ENCODE data around the gene LSM4. TPM values are rescaled to one million over a fixed set of nuclear protein-coding genes. Genes with fewer than 3 reads are reported as not detected.
A peak's percentile ranks its signal among the peaks of the same experiment; 100 is the strongest.

The LSM4 gene
- total and polyA plus RNA-seq, 2 donors (not counting 3 experiments of a cell fraction or from before 2014, with no cell fraction given) = 118 to 119 TPM

- intact Hi-C loops (cut with micrococcal nuclease) (loop anchor here (1.0 kb wide), 3 partner anchors 10 to 31 kb away; partner anchors contain the start of gene LSM4), dilution Hi-C loops (cut with MboI; ENCODE audit: extremely low pct_ligation_motif_present, low sequenced_read_pairs) (no loop called here)
- Histone ChIP-seq H3K79me2 (ENCODE audit: control insufficient read depth, insufficient read depth, low read length) (no peaks in the 10 kb centered on the region), H4K20me1 (replicated peaks; ENCODE audit: control insufficient read depth, extremely low read depth, insufficient read depth, low read length) (no peaks in the 10 kb centered on the region), H3K4me1 (ENCODE audit: control insufficient read depth, extremely low read depth, insufficient read depth, low read length) (peaks cover 16% of the 10 kb centered on the region), H3K27ac (ENCODE audit: insufficient read depth, low read depth, low read length) (peak overlapping the region; percentile 77), H3K9ac (replicated peaks; ENCODE audit: extremely low read depth, insufficient read depth, low read length) (peak overlapping the region; percentile 94), H3K9me3 (replicated peaks; ENCODE audit: control insufficient read depth, insufficient read depth, low read length) (no peaks in the 10 kb centered on the region), H3K4me3 (replicated peaks in 1 of 3; ENCODE audit: insufficient read depth in 1 of 3, low read depth in 1 of 3, low read length in 3 of 3) (peak overlapping the region; percentile 50 to 78 (median 56)), H3K36me3 (ENCODE audit: control insufficient read depth in 2 of 2, extremely low read depth in 1 of 2, insufficient read depth in 2 of 2, low read length in 2 of 2) (no peaks in the 10 kb centered on the region), H3K4me2 (ENCODE audit: insufficient read depth, low read length) (peak overlapping the region; percentile 44), H3K27me3 (ENCODE audit: control insufficient read depth in 2 of 2, insufficient read depth in 2 of 2, low read length in 2 of 2) (no peaks in the 10 kb centered on the region), H3K9me1 (replicated peaks; ENCODE audit: control insufficient read depth, extremely low read depth, insufficient read depth, low read length) (no peaks in the 10 kb centered on the region), H2AFZ (ENCODE audit: low read depth, low read length) (peak overlapping the region; percentile 43)
- no TSS peak for BruUV-seq (replicated peaks)
- TF ChIP-seq POLR2A (IDR thresholded peaks at IDR 0.05; ENCODE audit: low read depth, low read length) (peak; percentile 25), JUN (IDR thresholded peaks at IDR 0.05; ENCODE audit: borderline replicate concordance, insufficient read depth, insufficient read length, low read depth) (no peak), FOS (IDR thresholded peaks at IDR 0.05; ENCODE audit: borderline replicate concordance, insufficient read depth, low read length) (no peak)
- POLR2A ChIA-PET = interaction anchor here (0.7 to 4.2 kb wide), 7 partner anchors 9 to 862 kb away, joined by 3 to 100 read pairs (median 6); partner anchors contain the start of genes GDF15, JUND and LSM4
- CTCF ChIA-PET = interaction anchor here (0.7 to 3.8 kb wide), 8 partner anchors 12 to 36 kb away, joined by 3 to 64 read pairs (median 6); partner anchors contain the start of genes JUND and LSM4
- DNase-seq (ENCODE audit: low read depth, low spot score) = peak; percentile 53
- peak; percentile 8 for FAIRE-seq
Observed at GRCh38 chr19:18292462-18292809, 30.4 kb downstream of the LSM4 start.

GRCh38 chr19:18291590-18292461, 31.1 kb downstream of the LSM4 start:
- Histone ChIP-seq H3K4me3 (replicated peaks in 1 of 3; ENCODE audit: insufficient read depth in 1 of 3, low read depth in 1 of 3, low read length in 3 of 3) (peak overlapping the region; percentile 52 to 78 (median 56)), H3K9ac (replicated peaks; ENCODE audit: extremely low read depth, insufficient read depth, low read length) (peak overlapping the region; percentile 94), H2AFZ (ENCODE audit: low read depth, low read length) (peak overlapping the region; percentile 94), H3K27me3 (ENCODE audit: control insufficient read depth in 2 of 2, insufficient read depth in 2 of 2, low read length in 2 of 2) (no peaks in the 10 kb centered on the region), H3K4me2 (ENCODE audit: insufficient read depth, low read length) (peak overlapping the region; percentile 44), H3K9me1 (replicated peaks; ENCODE audit: control insufficient read depth, extremely low read depth, insufficient read depth, low read length) (no peaks in the 10 kb centered on the region), H3K36me3 (ENCODE audit: control insufficient read depth in 2 of 2, extremely low read depth in 1 of 2, insufficient read depth in 2 of 2, low read length in 2 of 2) (no peaks in the 10 kb centered on the region), H4K20me1 (replicated peaks; ENCODE audit: control insufficient read depth, extremely low read depth, insufficient read depth, low read length) (no peaks in the 10 kb centered on the region), H3K27ac (ENCODE audit: insufficient read depth, low read depth, low read length) (peak overlapping the region; percentile 77), H3K9me3 (replicated peaks; ENCODE audit: control insufficient read depth, insufficient read depth, low read length) (no peaks in the 10 kb centered on the region), H3K4me1 (ENCODE audit: control insufficient read depth, extremely low read depth, insufficient read depth, low read length) (peaks cover 16% of the 10 kb centered on the region), H3K79me2 (ENCODE audit: control insufficient read depth, insufficient read depth, low read length) (no peaks in the 10 kb centered on the region)
- TSS peak; percentile 62 for BruUV-seq (replicated peaks)
- ChIA-PET CTCF (interaction anchor here (1.3 to 3.8 kb wide), 6 partner anchors 11 to 37 kb away, joined by 4 to 64 read pairs (median 8); partner anchors contain the start of genes JUND and LSM4), POLR2A (interaction anchor here (0.7 to 4.2 kb wide), 5 partner anchors 9 to 30 kb away, joined by 3 to 100 read pairs (median 3); partner anchors contain the start of genes JUND and LSM4)
- dilution Hi-C loops (cut with MboI; ENCODE audit: extremely low pct_ligation_motif_present, low sequenced_read_pairs) (no loop called here), intact Hi-C loops (cut with micrococcal nuclease) (loop anchor here (1.0 kb wide), 3 partner anchors 10 to 31 kb away; partner anchors contain the start of gene LSM4)
- FAIRE-seq (peak; percentile 80), DNase-seq (ENCODE audit: low read depth, low spot score) (peak; percentile 72)
- TF ChIP-seq CTCF (IDR thresholded peaks at IDR 0.05; ENCODE audit: extremely low read depth in 1 of 2, insufficient read depth in 1 of 2, low read depth in 1 of 2, low read length in 2 of 2) (no peak), POLR2A (IDR thresholded peaks at IDR 0.05; ENCODE audit: low read depth, low read length) (peak; percentile 35), JUN (IDR thresholded peaks at IDR 0.05; ENCODE audit: borderline replicate concordance, insufficient read depth, insufficient read length, low read depth) (no peak), POLR2AphosphoS5 (IDR thresholded peaks at IDR 0.05; ENCODE audit: insufficient read depth, low read depth, low read length) (peak; percentile 10), GATA2 (IDR thresholded peaks at IDR 0.05; ENCODE audit: insufficient read depth, insufficient read length, low read depth, low read length) (no peak), MAX (IDR thresholded peaks at IDR 0.05; ENCODE audit: insufficient read depth, insufficient read length) (no peak), EZH2 (IDR thresholded peaks at IDR 0.05; ENCODE audit: borderline replicate concordance, low read depth, low read length, severe bottlenecking) (no peak), FOS (IDR thresholded peaks at IDR 0.05; ENCODE audit: borderline replicate concordance, insufficient read depth, low read length) (no peak), MYC (IDR thresholded peaks at IDR 0.05; ENCODE audit: low read depth, low read length) (no peak)
